LHCN-M2 (cell line): ENCODE data around the gene TEPSIN. TPM values are rescaled to one million over a fixed set of nuclear protein-coding genes. Genes with fewer than 3 reads are reported as not detected.
"Not testable (repeated sequence)": the region's sequence is repeated elsewhere in the genome, so short reads cannot be mapped to it uniquely, and the experiment has no call there.

Experiments used
- DNase-seq: peaks from one replicate; pipeline ENCODE4 v3.0.0-alpha.2; 2012; ENCODE audit warnings: low read depth
- total RNA-seq: library from RNA; depleted of rRNA; stranded (reverse); fragments of >200 nt; gene quantifications from 2 replicates; pipeline ENCODE4 v1.2.3, GENCODE V29; 2014

TEPSIN gene
- total RNA-seq, 1 experiment from 2014 or later, result 27.7 TPM

DNA sequence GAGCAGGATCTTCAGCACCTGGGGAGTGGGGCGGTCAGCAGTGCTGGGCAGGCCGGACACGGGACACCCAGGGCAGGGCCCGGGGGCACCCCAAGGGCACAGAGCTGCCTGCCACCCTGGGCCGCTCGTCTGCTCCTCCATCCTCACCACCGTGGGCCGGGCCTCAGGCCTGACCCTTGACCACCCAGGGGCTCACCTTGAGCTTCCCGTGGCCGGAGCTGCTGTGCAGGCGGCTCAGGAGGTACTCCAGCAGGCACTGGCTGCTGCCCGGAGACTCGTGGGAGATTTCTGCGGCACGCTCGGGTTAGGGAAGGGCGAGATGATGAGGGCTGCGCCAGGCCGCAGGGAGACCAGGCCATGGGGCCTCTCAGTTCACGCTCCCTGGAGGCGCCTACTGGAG lies 2.1 kb downstream of the TEPSIN start:
- DNase-seq, result no peak

DNA sequence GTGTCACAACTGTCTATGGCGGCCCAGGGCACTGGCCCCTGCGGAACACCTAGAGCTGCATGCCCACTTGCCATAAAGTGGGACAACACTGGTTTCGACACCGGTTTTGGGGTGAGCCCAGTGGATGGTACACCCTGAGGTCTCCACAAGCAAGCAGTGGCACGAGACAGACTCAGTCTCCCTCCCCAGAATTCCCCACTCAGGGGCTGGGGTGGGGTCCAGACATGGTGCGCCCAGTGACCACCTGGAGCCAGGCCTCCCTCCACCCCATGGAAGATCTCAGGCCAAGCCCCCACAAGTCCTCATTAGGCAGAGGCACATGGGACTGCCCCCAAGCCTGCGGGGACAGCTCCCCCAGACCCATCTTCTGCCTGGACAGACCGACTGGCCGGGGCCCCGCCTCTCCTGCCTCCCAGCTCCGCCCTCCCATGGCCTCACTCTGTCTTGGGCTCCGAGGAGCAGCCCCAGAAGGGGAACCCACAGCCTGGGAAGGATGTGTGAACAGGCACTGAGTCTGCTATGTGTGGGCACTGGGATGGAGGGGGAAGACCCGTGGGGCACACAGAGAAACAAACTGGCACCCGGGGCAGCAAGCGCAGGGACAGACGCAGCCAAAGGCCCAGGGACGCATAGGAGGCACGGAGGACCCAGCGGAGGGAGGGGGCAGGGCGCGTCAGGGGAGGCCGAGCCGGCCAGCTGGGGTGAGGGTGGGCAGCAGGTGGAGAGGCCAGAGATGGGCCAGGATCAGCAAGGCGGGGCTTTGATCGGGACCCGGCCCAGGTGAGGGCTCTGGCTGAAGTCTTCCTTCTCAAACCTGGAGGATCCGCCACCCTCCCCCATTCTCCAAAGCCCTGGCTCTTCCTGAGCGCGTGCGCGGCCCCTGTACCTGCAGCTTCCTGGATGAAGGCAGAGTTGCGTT lies 2.8 kb downstream of the TEPSIN start:
- no peak for DNase-seq

DNA sequence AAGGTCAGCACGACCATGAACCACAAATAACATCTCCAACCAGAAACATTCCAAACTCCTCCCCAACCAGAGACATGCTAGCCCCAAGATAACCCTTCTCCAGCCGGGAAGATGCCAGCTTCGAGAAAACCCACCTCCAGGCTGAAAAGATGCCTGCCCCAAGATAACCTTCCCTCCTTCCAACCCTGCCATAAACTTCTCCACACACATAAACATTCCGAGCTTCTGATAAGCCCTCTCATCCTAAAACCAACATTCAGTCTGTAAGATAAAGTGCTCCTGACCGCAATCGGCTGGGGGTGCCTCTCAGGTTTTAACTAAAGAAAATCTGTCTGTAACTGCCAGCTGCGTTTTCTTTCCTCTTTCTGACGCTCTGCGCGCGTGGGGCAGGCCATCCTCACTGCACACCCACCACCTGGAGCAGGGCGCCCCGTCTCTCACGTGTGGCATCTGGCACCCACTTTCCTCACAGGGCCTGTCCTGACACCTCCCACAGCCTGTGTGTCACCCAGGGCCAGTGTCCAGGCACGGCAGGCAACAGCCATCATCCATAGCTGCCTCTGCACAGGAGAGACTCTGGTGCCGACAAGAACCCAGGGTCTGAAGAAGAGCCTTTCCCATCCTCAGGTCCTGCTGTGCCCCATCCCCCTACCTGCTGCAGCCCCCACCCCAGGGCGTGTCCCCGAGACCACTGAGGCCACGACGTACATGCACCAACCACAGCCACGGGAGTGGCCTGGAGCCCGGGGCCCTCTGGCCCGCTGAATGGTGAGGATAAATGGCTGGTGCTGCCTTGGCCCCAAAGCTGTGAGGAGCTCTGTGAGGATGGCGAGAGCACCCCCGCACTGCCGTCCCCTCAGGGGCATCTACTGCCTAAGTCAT lies 3.7 kb downstream of the TEPSIN start:
- no peak for DNase-seq

DNA sequence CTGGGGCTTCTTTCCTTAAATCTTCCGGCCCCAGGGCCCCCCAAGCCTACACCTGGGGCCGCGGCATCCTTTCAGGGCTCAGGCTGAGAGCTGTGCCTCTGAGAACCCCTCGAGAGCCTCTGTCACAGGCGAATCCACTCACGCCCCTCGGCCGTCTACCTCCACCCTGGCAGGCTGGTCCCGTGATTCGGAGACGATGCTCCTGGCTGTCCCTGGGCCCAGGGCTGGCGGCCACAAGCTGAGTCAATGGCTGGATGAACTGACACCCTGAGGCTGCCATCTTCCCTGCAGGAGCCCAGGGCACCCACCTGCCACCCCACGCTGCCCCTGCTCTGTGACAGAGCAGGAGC lies 4.4 kb downstream of the TEPSIN start:
- no peak for DNase-seq

DNA sequence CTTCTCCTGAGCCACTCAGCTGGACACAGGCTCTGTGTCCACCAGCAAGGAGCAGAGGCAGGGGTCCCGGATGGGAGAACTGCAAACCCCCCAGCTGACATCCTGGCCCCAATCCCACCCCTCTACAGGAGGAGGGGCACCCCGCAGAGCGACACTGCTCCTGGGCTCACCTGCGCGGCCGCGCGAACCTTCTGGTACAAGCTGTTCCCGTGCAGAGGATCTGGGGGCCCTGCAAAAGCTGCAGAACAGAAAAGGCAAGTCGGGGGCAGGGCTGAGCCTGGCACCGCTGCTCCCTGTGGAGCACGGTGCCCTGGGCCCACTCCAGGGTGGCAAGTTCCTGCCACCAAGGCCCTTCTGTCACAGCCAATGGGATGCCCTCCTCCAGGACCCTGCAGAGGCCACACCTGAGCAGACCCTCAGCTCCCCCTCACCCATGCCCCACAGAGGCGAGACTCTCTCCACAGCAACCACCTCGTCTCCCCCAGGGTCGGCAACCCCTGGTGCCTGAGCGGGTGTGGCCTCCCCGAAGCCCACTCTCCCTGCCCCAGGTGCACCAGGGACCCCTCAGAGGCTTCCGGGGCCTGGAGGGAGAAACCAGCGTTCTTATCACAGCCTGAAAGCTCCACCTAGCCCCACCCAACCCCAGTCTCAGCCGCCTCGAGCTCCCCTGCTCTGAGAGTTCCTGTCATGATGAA lies 4.9 kb downstream of the TEPSIN start:
- DNase-seq, result no peak

DNA sequence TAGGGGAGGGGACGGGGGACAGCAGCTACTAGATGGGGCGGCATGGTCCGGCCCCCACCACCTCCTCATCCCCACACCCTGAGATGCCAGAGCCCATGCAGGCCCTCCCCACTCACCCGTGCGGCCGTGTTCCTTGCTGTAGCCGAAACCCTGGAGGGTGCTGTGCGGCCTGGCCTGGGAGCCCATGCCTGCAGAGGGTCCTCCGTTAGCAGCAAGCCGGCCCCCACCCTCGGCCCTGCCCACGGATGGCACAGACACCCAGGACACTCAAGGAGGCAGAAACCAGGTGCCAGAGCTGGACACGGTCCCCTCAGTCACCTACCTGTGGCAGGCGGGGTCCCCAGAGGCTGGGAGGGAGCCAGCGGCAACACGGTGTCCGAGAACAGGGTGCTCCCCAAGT lies 5.5 kb downstream of the TEPSIN start:
- no peak for DNase-seq

DNA sequence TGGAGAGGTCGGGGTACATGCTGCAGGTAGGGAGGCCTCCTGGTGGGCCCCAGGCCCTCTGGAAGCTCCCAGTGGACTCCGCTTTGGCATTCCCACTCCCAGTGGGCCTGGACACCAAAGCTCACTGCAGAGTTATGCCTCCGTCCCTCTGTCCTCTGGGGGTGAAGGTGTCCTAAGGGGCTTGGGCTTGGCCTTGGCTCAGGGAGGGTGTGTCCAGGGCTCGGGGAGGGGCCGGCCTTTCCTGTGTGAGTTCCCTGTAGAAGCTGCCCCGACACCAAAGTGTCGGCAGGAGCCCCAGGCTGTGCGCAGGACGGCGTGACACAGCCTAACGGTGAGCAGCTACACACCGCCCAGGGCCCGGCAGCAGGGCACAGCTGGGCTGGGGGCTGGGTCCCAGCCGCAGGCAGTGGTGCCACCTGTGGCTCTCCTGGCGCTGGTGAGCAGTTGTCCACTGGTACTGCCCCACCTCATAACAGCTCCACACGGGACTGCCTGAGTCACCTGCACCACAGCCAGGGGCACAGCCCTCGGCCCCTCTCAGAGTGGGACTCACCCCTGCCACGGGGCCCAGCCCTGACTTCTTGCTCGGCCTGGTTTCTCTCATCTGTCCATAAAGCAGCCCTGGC lies 6.1 kb downstream of the TEPSIN start:
- no peak for DNase-seq

DNA sequence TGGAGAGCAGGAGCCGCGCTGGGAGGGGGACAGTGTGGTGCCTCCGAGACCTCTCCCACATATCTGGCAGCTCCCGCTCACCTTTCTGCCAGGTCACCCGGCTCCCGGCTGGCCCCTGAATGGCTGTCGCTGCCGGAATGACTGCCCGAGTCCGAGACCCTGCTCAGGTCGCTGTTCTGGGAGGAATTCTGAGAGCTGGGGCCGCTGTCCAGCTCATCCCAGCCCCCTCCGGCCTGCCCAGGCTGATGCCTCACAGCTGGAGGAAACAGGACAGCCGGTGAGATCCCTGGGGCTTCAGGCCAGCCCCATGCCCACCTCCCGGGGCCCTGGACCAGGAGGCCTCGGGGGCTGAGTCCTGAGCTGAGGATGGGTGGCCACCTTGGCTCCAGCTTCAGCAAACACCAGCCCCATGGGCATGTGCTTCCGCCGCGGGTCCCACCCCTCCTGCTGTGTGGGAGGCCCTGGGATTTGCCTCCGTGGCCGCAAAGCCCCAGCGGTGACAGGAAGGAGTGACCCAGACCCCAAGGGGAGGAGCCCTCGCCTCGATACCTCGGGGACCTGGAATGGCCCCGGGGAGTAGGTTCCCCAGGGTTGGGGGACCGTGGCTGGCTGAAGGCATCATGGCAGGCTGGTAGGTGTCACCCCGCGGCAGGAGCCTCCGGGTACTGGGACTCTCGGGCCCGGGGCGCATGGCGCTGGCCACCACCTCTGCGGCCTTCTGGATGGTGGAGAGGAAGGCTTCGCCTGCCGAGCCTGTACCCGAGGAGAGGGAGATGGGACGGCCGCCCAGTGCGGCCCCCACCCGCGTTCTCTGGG lies 6.9 kb downstream of the TEPSIN start:
- DNase-seq, result no peak

DNA sequence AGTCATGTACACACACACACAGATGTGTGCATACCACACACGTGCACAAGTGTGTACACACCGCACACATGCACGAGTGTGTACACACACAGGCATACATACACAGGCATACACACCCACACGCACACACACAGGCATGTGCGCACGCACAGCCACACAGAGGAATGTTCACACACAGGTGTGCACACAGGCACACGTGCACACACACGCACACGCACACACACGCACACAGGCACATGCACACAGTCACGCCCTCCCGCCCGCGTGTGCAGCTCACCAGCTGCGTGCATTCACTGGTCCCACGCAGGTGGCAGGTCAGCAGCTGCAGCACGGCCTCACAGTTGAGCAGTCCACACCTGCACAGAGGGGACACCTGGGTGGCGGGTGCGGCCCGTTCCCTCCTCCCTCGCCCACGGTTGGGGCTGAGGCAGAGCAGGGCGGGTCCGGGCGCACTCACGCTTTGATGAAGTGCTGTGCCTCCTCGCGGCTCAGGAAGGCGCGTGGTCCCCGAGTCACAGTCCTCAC lies 7.7 kb downstream of the TEPSIN start:
- no peak for DNase-seq

DNA sequence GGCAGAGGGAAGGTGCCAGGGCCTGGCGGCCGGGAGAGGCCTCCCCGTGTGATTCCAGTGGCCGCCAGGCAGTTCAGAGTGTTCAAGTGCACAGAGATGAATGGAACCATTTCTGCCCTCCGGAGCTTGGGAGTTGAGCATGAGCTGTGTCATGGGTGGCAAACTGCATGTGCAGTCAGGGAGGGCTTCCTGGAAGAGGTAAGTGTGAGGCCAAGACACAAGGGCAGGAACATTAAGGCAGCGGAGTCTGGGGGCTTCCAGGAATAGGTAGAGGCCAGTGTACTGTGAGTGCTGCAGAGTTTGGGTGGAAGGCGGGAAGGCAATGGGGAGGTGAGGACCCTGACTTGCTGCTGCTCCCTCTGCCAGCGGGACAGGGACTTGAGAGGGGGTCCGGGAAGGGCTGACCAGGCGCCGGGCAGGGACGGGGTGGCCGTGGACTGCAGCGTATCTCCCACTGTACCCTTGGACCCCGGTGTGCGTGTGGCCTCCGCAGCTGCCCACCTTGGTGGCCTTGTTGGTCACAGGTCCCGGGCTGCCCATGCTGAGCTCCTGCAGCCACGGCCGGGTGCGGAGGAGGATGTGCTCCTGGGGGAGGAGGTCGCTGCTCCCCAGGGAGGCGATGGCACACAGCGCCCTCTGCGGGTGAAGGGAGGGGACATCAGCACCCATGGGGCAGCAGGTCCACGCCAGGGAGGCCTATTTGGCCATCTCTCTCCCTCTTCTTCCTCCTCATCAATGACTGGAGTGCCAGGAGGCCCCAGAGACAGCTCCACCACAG lies 8.6 kb downstream of the TEPSIN start:
- no peak for DNase-seq

DNA sequence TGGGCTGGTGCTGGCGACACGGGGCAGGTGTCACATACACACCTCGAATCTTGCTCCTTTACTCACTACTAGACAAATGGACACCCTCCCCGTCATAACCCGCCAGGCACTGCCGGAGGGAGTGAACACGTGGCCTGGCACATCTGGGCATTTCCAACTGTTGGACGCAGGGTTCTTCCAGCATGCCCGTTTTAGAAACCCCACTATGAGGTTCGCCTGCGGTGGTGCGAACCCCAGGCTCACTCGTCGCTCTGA lies 9.3 kb downstream of the TEPSIN start:
- DNase-seq, result no peak

DNA sequence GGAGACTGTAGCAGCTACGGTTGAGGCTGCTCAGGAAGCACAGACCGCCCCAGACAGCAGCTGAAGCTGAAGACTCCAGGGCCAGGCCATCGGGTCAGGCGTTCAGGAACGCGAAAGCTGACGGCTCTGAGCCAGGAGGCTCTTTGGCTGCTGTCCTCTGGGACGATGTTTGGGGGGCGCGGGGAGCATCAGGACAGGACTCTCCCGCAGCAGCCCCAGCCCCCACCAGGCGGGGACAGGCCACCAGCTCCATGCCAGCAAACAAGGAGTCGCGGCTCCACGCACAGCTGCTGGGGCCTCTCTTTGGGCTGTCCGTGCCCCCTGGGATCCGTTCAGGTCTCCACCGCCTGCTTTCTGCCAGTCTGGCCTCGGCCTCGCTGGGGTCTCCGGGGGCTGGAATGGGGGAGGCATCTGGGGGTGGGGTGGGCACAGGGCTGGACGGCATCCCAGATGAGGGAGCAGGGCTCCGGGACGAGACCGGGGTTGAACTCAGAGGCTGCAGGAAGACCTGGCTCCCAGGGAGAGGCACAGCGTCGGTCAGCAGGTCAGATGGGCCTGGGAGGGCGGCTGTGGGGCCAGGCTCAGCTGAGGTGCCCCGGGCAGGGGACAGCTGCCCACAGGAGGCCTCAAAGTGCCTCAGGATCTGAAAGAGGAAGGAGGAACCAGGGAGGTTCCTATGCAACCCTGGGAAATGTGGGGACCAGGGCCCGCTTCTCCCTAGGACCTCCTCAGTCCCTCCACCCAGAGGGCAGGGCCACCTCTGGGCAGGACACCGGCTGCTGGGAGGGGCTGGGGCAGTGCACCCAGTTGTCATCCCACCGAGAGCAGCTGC lies 9.8 kb downstream of the TEPSIN start:
- no peak for DNase-seq

DNA sequence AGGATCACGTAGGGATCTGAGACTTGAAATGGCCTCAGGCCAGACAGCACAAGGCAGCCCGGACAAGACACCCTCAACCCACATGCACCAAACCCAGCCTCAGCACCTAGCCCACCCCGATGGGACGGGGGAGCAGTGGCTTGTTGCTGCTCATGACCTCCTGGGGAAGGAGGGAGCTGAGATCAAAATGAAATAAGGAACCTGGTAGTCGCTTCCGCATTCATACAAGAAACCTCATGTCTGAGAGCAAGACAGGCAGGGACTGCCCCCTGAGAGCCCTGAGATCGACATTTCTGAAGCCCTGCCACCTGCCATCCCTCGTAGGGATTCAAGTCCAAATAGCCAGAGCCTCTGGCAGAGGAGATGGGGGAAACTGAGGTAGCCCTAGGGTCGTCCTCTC lies 10.4 kb downstream of the TEPSIN start:
- DNase-seq, result no peak

DNA sequence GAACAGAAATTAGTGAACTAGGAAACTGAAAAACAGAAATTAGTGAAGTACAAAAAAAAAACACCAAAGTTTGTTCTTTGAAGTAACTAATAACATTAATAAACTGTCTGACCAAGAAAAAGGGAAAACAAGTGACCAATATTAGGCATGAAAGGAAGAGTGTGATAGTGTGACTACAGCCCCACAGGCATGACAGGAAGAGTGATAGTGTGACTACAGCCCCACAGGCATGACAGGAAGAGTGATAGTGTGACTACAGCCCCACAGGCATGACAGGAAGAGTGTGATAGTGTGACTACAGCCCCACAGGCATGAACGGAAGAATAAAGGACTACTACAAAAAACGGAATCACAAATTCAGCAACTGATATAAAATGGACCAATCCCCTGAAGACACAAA lies 11.2 kb downstream of the TEPSIN start:
- DNase-seq, result not testable (repeated sequence)

DNA sequence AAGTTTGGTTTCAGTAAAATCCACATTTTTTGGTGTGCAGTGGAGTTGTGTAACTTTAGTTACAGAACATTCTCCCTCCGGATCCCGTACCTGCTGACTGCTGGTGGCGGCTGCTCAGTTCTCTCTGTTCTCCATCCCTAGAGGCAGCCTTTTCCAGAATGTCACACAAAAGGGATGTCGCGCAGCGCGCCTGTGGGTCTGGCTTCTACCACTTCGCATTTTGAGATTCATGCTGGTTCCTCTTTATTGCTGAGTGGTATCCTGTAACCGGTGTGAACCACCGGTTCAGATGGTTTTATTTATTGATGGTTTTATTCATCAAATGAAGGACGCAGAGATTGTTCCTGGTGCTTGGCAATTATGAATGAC lies 15.1 kb downstream of the TEPSIN start:
- DNase-seq, result no peak

DNA sequence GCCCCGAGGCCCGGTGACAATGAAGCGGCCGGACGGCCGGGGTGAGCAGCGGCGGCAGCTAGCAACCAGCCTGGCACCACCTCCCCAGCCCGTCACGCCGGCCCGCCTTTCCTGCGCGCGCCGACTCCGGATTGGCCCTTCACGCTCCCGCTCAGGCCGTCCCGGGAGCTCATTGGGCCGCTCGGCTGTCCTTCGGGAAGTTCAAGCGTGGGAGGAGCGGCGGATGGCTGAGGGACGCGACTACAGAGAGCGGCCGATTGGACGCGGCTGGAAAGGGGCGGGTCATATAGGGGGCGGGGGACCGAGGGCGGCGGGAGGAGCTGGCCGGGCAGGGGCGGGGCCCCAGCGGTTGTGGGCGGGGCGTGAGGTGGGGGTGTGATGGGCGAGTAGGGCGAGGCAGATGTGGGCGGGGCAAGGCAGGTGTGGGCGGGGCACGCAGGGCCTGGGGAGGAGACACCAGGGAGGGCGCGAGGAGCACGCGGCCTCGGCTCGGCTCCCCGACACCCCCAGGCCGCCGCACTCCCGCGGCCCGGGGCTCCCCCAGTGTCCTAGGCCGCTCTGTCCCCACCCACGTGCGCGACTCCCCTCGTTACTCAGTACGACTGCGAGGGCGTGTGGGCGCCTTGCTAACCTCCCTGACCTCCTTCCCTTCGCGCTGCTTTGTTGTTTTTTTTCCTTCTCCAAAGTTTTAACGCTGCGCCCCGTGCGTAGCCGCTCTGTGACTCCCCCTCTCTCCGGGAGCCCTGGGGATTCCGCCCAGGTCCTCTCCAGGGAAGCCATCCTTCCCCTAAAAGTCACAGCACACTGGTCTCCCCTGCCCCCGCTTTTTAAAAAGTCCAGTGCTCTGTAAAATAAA lies 15.7 kb downstream of the TEPSIN start, which contains the start of gene CEP131:
Gene CEP131, minus strand, starts transcription at position 60 of the 856 bp plus-strand sequence. CDS start 2,909 bp downstream, outside the sequence.
- peak; percentile 97 for DNase-seq

DNA sequence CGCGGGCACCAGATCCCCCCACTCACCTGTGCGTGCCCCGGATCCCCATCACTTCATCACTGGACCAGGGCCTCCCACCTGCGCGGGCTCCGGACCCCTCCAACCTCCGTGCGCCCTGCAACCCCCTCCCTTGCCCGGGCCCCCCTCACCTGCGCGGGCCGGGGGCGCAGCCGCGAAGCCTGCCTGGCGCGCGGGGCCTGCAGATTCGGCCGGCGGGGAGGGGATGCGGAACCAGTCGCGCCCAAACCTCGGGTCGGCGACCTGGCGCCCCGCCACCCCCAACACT lies 16.3 kb downstream of the TEPSIN start:
- no peak for DNase-seq
